ENCODE data around the gene ATP6V0D1.
A peak's percentile ranks its signal among the peaks of the same experiment; 100 is the strongest.

The ATP6V0D1 gene

DNA sequence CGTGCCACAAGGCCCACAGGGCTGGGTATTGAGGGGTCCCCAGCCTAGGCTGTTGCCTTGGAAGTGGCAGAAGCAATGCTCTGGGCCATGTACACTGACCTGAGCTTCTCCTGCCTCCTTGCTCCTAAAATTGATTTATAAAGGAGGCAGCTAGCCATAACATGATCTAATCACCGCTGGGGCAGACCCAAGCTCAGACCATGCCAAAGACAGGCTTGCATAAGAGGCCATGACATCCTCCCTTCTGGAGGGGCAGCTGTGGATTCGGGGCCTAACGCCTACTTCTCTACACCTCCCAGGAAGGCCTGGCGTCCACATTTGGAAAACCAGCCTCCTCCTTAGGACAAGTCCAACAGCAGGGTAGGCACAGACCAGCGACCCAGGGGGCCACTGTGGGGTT lies 37.7 kb downstream of the ATP6V0D1 start:
- no peak for DNase-seq

DNA sequence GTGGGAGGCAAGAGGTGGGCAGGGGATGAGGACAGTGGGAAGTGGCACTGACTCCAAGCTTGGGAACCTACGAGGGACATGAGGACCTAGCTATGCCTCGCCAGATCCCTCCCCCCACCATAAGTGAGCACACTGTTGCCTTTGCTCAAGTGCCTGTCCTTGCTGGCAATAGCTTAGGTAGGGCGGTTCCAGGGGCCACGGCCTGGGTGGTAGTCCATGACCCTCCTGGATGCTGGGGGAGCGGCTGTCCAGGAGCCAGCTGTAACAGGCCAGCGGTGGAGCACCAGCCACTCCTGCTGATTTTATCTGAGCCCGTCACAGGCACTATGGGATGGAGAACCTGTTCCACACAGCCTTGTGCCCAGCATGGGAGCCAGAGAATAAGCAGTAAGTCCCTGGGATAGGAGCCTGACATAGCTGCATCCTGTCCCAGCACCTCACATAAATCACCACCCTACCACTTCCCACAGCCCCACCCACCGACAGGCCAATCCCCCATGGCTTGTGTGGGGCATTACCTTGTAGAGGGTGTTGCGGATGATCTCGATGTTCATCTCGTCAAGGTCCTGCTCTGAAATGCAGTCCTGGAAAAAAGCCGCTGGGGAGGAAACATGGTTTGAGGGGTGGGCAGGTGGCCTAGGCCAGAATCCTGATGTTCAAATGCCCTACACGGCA lies 38.2 kb downstream of the ATP6V0D1 start:
- DNase-seq, result no peak

DNA sequence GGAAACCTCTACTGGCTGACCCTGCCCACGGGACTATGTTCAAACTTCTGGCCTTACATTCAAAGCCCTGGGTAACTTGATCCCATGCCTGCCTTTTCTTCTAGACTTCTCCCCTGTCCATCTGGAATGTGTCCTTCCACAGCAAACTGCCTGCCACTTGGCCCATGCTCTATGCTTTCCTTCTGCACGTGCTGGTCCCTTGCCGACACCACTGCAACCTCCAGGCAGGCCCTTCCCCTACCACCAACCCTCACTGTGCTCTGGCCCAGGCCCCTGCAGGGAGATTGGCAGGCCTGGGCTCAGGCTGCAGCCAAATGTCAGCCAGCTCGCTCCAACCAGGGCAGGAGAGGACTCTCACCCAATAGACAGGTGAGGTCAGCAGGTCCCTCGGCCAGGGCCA lies 39.0 kb downstream of the ATP6V0D1 start:
- no peak for DNase-seq

DNA sequence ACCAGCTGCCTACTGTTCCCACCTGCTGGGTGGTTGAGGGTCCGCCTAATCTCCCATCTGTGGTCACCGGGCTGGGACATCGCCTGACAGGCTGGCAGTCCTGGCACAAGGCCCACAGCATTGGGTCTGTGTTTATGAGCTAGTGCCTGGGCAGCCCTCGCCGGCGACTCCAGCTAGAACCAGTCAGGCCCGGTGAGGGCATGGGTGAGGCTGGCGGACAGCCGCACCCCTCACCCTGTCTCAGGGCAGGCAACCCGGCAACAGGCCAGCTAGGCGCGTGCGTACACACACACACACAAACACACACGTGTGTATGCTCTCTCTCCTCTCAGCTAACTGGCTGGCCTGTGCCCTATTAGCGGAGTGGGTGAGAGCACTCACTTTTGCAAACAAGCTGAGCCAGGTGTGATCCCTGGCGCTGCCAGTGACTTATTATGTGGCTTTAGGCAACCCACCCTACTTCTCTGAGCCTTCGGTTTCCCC lies 39.6 kb downstream of the ATP6V0D1 start:
- DNase-seq, result peak; percentile 43 to 85

DNA sequence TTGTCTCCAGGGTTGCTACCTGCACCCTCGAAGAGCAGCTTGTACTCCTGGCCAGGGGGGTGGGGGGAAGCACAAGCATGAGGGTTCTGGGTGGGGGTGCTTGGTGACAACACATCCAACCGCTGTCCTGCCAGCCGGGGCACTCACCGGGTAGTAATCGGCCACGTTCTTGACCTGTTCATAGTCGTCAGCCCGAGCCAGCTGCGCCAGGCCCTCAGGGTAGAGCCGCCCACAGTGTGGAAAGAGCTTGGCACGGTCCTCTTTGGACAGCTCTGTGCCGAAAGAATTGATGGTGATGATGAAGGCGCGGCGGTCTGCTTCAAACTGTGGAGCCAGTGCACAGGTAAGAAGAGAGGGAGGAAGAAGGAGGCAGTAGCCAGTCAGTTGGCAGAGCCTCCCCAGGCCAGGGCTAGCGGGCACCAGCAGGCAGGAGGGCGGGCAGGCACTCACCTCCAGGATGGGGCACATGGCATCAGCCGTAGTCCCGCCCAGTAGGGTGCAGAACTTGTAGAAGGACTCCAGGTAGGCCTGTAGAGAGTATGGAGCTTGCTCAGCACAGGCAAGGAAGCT lies 42.0 kb downstream of the ATP6V0D1 start:
- no peak for DNase-seq

DNA sequence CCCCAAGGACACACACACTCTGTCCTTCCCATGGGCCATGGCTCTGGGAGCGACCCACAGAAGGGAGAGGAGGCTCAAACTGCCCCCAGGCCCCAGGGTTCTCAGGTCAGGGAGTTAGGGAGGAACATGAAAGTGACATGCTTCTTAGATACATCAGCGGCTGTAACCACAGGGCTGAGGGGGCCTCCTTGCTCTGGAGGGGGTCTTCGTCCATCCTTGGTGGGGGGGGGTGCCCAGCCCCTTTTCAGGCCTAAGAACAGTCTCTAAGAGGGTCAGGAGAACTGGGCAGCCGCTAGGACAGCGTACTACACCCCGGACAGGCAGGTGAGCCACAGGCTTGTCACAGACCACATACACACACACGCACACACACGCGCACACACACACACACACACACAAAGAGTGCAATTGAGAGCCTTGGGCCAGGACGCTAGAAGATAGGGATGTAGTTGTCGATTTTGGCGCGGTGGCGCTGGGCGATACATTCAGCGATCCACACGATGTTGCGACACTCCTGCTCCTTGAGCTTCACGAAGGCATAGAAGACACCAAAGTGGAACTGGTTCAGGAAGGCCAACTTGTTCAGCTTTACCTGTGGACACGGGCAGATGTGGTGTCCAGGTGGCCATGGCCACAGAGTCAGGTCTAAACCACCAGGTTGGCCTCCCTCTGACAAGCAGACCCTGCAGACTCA lies 42.7 kb downstream of the ATP6V0D1 start:
- DNase-seq, result no peak

DNA sequence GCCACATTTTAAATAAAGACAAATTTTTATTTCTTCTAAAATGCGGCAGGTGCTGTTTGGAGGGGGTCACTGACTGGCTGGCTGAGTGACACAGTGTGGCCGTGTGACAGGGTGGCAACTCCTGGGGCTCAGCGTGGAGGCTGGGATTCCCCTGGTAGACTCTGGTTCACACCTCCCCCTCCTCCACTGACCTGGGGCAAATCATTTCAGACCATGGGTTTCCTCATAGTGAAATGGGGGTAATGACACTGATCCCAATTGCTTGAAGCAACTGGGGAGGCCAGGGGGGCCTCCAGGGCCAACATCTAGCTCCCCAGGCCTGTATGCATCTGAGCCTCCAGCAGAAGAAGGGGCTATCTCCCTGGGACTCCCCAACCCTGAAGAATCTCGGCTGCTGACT lies 43.4 kb downstream of the ATP6V0D1 start:
- DNase-seq, result no peak

DNA sequence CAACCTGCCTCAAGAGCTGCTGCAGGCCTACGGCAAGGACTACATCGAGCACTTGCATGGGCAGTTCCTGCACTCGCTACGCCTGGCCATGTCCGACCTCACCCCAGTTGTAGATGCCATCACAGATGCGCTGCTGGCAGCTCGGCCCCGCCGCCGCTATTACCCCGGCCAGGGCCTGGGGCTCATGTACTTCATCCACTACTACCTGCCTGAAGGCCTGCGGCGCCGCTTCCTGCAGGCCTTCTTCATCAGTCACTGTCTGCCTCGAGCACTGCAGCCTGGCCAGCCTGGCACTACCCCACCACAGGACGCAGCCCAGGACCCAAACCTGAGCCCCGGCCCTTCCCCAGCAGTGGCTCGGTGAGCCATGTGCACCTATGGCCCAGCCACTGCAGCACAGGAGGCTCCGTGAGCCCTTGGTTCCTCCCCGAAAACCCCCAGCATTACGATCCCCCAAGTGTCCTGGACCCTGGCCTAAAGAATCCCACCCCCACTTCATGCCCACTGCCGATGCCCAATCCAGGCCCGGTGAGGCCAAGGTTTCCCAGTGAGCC lies 44.2 kb downstream of the ATP6V0D1 start:
- no peak for DNase-seq

DNA sequence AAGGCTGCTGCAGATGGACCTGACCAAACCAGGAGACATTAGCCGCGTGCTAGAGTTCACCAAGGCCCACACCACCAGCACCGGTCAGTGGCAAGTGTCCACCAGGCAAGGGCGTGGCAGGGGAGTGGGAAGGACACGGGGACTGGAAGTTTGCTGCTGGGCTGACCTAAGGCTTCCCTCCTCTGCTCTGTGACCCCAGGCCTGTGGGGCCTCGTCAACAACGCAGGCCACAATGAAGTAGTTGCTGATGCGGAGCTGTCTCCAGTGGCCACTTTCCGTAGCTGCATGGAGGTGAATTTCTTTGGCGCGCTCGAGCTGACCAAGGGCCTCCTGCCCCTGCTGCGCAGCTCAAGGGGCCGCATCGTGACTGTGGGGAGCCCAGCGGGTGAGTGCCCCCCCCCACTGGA lies 45.2 kb downstream of the ATP6V0D1 start:
- DNase-seq, result no peak

DNA sequence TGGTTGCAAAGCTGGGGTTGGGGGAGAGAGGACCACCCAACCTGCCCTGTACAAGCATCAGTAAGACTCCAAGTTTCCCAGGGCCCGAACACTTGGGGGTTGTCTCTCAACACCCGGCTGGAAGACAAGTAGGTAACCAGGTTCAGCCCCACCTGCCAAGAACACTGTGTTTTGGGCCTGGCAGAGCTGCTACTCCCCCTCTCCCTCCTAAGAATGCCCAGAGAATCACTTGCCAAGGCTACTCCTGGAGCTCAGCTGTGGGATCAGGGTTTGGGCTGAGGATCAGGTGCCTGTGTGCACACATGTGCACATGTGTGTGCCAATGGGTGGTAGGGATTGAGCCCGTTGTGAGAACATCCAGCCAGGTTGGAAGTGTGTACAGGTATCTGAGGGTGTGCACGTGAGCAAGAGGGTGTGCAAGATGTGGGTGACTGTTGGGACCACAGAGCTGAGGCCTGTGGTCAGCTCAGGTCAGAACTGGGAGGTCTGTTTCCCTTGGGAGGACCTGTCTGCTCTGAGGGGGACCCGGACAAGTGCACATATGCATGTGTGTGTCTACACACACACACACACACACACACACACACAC lies 47.7 kb downstream of the ATP6V0D1 start:
- DNase-seq, result no peak

DNA sequence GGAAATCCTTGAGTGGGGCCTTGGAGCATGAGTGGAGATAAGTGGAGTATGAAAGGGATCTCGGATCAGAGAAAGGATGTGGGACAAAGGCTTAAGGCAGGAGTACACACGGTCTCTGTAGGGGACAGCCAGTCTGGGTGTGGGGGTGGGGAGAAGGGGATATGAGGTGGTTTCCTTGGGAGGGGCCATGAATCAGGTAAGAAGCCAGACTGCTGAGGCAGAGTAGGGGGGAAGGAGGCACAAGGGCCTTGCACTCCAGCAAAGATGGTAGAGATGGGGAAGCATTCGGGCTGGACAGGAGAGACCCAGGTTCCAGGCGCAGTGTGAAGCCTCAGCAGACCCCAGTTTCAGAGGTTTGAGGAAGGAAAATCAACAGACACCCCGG lies 48.5 kb downstream of the ATP6V0D1 start:
- no peak for DNase-seq

DNA sequence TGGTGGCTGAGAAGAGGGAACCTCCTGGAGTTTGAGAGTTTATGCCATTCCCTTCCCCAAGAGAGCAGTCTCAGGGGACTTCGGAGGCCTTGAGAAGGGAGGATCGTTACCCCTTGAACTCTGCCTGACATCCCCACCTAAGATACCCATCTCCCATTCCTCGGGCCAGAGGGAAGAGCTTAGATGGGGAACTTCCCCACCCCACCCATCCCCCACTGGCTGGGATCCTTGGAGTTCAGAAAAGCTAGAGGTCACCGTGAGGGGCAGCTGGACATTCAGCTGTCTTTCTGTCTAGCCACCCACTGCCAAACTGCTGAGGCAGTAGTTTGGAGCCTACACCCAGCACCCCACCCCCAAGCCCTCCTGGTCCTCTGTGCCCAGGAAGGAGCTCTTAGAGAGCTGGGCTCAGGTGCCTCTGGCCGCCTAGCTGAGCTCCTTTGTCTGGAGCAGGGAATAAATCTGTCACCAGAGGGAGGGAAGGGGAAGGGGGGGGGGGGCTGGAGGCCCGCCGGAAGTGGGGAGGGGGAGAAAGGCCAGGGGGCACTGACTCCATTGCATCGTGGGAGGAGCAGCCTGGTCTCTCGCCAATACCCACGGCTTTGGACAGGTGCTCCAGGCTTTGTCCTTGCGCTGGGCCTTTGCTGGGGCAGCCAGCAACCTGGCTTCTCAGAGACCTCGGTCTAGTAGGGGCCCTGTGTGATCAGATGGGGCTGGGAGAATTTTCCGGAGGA lies 49.0 kb downstream of the ATP6V0D1 start:
- peak; percentile 14 to 65 for DNase-seq

DNA sequence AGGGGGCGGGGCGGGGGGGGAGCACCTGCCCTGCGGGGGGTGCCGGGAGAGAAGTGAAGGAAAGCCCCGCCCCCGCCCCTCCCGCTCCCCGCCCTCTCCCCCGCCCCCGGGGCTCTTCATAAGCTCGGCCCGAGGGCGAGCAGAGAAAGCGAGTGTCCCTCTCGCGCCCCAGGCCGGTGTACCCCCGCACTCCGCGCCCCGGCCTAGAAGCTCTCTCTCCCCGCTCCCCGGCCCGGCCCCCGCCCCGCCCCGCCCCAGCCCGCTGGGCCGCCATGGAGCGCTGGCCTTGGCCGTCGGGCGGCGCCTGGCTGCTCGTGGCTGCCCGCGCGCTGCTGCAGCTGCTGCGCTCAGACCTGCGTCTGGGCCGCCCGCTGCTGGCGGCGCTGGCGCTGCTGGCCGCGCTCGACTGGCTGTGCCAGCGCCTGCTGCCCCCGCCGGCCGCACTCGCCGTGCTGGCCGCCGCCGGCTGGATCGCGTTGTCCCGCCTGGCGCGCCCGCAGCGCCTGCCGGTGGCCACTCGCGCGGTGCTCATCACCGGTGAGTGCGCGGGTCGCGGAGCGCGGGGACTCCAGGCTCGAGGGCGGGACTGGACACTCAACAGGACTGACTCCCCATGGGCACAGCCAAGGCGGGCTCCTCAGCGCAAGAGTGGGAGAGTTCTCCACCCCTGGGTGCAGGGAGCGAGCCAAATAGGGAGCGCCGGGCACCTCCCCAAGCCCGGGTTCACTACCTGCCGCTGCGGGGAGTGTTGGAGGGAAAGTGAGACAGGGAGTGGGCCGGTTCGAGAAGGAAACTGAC lies 49.8 kb downstream of the ATP6V0D1 start, which contains the start of gene HSD11B2:
TSS of gene HSD11B2 (plus strand) at position 145 of the 798 bp plus-strand sequence. CDS start at position 273, 128 bp downstream.
- peak; percentile 46 to 67 for DNase-seq

DNA sequence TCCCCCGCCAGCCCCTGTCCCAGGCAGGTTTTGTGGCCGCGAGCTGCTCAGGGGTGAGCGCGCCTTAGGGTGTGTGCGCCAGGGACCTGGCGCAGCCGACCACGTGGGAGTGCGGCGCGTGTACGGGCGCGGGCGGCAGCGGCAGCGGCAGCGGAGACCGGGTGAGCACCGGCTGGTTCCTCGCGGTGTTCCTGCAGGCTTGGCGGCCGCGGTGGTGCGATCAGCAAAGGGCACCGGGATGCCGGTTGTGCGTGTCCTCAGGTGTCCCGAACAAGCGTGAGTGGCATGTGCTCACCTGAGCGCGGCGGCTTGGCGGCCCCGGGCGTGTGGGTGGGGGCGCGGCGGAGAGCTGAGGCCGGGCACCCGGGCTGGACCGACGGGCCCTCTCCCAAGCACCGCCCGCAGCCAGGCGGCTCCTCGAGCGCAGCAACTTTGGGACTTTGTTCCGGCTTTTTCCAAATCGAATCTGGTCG lies 50.4 kb downstream of the ATP6V0D1 start:
- DNase-seq, result peak in 1 of 2 experiments; percentile 36

DNA sequence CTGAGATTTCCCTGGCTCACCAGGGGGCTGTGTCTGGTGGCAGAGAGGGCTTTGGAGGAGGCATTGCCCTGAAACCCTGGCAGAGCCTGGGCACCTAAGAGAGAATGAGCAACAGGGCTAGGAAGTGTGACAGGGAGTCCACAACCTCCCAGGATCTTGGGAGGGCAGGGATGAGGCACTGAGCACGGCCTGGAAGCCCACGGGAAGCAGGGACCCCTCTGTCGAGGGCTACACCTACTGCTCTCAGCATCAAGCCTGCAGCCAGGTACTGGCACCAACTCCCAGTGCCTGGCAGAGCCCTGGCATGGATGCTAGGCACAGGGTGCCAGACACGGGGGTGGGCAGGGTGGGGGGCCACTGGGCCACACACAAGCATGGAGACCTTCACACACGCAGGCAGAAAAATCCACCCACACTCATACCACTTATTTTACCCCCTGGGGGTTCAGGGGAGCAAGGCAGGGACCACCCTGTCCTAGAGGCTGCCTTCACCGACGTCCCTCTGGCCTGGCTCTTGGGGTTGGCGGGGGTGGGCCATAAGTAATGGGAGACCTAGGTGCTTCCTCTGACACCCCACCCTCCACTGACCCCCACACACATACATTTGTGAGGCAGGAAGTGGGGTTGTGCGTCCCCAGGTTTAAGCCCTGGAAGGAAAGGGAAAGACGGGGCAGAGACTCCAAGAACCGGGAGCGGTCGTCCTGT lies 51.0 kb downstream of the ATP6V0D1 start:
- DNase-seq, result no peak

DNA sequence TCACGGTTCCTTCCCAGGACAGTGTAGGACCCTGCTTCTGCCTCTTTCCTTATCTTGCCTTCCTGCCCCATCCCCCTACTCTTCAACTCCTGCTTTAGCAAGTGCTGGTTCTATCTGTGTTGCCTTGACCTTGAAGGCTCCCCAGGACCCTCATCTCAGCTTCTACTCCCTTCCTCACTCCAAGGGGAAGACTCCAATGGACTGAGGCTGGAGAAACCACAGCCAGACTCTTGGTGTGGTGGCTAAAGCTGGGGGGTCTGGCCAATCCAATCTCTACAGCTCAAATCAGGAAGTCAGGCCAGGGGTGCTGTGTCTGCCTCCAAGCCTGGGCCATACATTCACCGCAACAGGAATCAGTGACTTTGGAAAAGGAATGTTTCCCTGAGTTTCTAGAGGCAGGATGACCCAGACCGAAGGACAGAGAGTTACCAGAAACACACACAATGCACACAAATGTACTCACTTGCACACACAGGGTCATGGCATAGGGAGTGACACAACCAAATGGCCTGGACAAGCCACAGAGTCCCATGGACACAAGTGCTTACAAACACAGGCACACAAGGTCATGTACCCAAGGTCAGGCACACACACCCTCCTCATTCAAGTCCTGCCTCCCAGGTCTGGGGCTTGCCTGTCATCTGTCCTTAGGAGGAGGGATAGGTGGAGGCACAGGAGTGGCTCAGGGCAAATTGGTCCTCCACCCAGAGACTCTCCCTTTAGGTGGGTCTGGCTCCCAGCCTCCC lies 51.7 kb downstream of the ATP6V0D1 start:
- DNase-seq, result no peak

DNA sequence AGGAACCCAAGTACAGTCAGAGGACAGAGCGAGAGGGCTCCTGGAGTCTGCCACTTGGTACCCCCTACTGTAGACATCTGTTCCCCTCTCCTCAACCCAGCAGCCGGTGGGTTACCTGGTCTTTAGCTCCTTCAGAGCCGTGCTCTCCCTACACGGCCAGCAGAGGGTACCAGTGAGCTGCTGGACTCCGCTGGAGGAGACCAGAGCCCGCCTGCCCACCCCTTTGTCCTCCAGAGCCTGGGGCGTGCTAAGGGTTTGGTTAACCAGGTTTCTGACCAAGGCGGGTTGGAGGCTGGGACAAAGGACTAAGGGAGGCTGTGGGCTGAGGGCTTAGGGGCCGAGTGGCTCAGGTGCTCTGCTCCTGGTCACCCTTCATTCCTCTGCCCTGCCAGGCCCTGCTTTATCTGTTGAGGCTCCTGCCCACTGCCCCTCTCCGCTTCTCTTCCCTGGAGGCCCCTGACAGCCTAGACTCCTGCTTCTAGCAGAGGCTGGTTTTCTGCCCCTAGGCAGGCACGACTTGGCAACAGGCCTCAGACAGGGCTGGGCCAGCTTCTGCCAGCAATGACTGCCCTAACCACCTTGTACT lies 52.7 kb downstream of the ATP6V0D1 start:
- peak; percentile 48 to 61 for DNase-seq

DNA sequence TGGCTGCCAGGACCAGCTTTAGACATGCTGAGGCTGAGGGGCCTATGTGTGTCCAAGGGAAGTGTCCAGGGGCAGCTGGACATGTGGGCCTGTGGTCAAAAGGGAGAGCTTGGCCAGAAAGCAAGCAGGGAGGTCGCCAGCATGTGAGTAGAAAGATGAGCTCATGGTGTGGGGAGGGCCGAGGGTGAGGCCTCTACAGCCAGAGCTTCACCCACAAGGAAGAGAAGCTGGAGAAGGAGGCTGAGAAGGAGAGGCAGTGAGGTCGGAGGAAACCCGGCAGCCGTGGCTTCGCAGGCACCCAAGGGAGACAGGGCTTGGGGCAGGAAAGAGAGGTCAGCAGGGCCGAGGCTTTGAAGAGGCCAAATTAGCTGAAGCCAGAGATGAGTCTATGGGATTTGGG lies 54.0 kb downstream of the ATP6V0D1 start:
- no peak for DNase-seq

DNA sequence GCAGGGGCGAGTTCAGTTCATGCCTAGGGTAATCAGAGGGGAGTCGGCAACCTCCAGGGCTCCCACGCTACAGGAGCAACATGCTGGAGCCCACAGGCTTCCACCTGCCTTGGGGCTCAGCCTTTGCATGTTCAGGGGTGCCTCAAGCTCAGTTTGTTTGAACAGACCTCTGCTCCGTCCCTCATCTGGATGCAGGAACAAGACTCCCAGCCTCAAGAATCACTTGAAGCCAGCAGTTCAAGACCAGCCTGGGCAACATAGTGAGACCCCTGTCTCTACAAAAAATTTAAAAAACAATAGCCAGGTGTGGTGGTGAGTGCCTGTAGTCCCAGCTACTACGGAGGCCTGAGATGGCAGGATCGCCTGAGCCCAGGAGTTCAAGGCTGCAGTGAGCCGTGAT lies 54.9 kb downstream of the ATP6V0D1 start:
- no peak for DNase-seq

DNA sequence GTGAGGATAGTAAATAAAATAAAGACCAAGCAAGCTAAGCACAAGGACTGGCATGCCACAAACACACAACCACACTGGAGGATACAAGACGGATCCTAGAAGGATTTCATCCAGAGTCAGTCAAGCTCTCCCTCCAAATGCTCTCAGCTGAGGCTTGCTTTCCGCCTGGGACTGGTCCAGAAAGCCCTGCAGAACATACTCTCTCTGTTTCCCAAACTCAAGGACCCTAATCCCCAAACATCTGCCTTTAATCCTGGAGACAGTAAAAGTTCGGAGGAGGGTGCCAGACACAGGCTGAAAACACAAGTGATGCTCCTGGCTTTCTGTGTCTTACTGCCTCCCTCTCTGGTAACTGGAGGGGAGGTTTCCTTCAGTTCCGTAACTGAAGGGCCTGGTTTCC lies 55.4 kb downstream of the ATP6V0D1 start:
- DNase-seq, result no peak
